Liver (tissue), 9 donors: Measurements from ENCODE around the gene NRG2. TPM values are rescaled to one million over a fixed set of nuclear protein-coding genes. Genes with fewer than 3 reads are reported as not detected.

Experiments used
- DNase-seq: peaks from one replicate; pipeline ENCODE4 v3.0.0-alpha.2; 2017; ENCODE audit warnings: low spot score
- H3K27ac ChIP-seq, 2 donors: one replicate each; pipeline ENCODE4 v1.7.0; 2013; ENCODE audit warnings: inconsistent platforms in 2 of 2, low read length in 2 of 2, control low read depth in 1 of 2, low read depth in 1 of 2, mild to moderate bottlenecking in 1 of 2
- H3K27me3 ChIP-seq, 4 donors: one replicate each; pipeline versions ENCODE4 v1.6.1 to v1.7.0; 2013; ENCODE audit warnings: low read length in 3 of 4, inconsistent platforms in 1 of 4, mild to moderate bottlenecking in 1 of 4, moderate library complexity in 1 of 4; ENCODE audit not compliant: control insufficient read depth in 4 of 4, insufficient read depth in 4 of 4
- H3K36me3 ChIP-seq, 4 donors: one replicate each; pipeline versions ENCODE4 v1.6.1 to v1.7.0; 2013; ENCODE audit warnings: low read length in 3 of 4, mild to moderate bottlenecking in 3 of 4, low read depth in 1 of 4, moderate library complexity in 1 of 4; ENCODE audit not compliant: control insufficient read depth in 4 of 4, insufficient read depth in 3 of 4
- H3K4me1 ChIP-seq, 4 donors: one replicate each; pipeline versions ENCODE4 v1.6.1 to v1.7.0; 2013; ENCODE audit warnings: low read length in 3 of 4, mild to moderate bottlenecking in 3 of 4, moderate library complexity in 1 of 4; ENCODE audit not compliant: control insufficient read depth in 4 of 4, insufficient read depth in 4 of 4
- H3K4me3 ChIP-seq, 3 donors: one replicate each; pipeline versions ENCODE4 v1.6.1 to v1.7.0; 2013; ENCODE audit warnings: low read length in 3 of 3, control low read depth in 1 of 3, low read depth in 1 of 3, mild to moderate bottlenecking in 1 of 3
- H3K9ac ChIP-seq, 2 donors: one replicate each; pipeline ENCODE4 v1.7.0; 2013; ENCODE audit warnings: low read length in 2 of 2, mild to moderate bottlenecking in 2 of 2, moderate library complexity in 2 of 2, control low read depth in 1 of 2, low read depth in 1 of 2
- H3K9me3 ChIP-seq, 4 donors: one replicate each; pipeline versions ENCODE4 v1.6.1 to v1.7.0; 2013; ENCODE audit warnings: low read length in 3 of 4; ENCODE audit not compliant: control insufficient read depth in 4 of 4
- EGR1 ChIP-seq, 2 donors: IDR thresholded peaks; 2 replicates each; pipeline ENCODE4 v1.6.1; 2016 to 2018; ENCODE audit warnings: antibody characterized with exemption in 2 of 2, low read depth in 2 of 2
- FOXA1 ChIP-seq: IDR thresholded peaks from 2 replicates; pipeline ENCODE4 v1.6.1; 2016; ENCODE audit warnings: antibody characterized with exemption
- FOXA2 ChIP-seq: IDR thresholded peaks from 2 replicates; pipeline ENCODE4 v1.6.1; 2016; ENCODE audit warnings: antibody characterized with exemption
- GABPA ChIP-seq, 2 donors: IDR thresholded peaks in 1 of 2; conservative IDR thresholded peaks in 1 of 2; 2 replicates each; pipeline ENCODE4 v1.6.1; 2016; ENCODE audit warnings: antibody characterized with exemption in 2 of 2, mild to moderate bottlenecking in 1 of 2, moderate library complexity in 1 of 2
- HNF4A ChIP-seq, 2 donors: conservative IDR thresholded peaks; 2 replicates each; pipeline ENCODE4 v1.6.1; 2016; ENCODE audit warnings: antibody characterized with exemption in 2 of 2, mild to moderate bottlenecking in 2 of 2
- HNF4G ChIP-seq: IDR thresholded peaks from 2 replicates; pipeline ENCODE4 v1.6.1; 2016; ENCODE audit warnings: antibody characterized with exemption
- JUND ChIP-seq, 2 donors: IDR thresholded peaks; 2 replicates each; pipeline ENCODE4 v1.6.1; 2016; ENCODE audit warnings: antibody characterized with exemption in 2 of 2
- NR2F2 ChIP-seq: IDR thresholded peaks from 2 replicates; pipeline ENCODE4 v1.6.1; 2016; ENCODE audit warnings: antibody characterized with exemption
- SP1 ChIP-seq: IDR thresholded peaks from 2 replicates; pipeline ENCODE4 v1.6.1; 2018; ENCODE audit warnings: antibody characterized with exemption, mild to moderate bottlenecking
- TAF1 ChIP-seq: conservative IDR thresholded peaks from 2 replicates; pipeline ENCODE4 v1.6.1; 2016; ENCODE audit warnings: antibody characterized with exemption, mild to moderate bottlenecking
- YY1 ChIP-seq: IDR thresholded peaks from 2 replicates; pipeline ENCODE4 v1.6.1; 2016; ENCODE audit warnings: antibody characterized with exemption, mild to moderate bottlenecking
- WGBS: extraction: QIAGEN DNeasy Blood & Tissue Kit; methylation state at CpG from one replicate; pipeline ENCODE4 v1.1.7; 2013; 5-methylcytosine and 5-hydroxymethylcytosine counted together
- polyA plus RNA-seq, 2 donors: library from polyadenylated mRNA; stranded (reverse) in 1 of 2; unstranded in 1 of 2; fragments of 200-250 nt in 1 of 2; fragments of >200 nt in 1 of 2; fragmentation: Nextera tagmentation in 1 of 2; extraction: Ambion mirVana in 1 of 2; gene quantifications; one replicate each; pipeline versions ENCODE4 v1.2.1 to v1.2.3, GENCODE V29; 2013 to 2015
- total RNA-seq, 2 donors: library from RNA; depleted of rRNA; stranded (reverse); fragments of >200 nt; gene quantifications; one replicate each; pipeline ENCODE4 v1.2.3, GENCODE V29; 2014
- TF ChIP-seq, protein P1 (sequence below): IDR thresholded peaks from 2 replicates; pipeline ENCODE4 v1.6.1; 2016; ENCODE audit warnings: antibody characterized with exemption, mild to moderate bottlenecking
- TF ChIP-seq, protein P2 (sequence below): IDR thresholded peaks from 2 replicates; pipeline ENCODE4 v1.6.1; 2016; ENCODE audit warnings: antibody characterized with exemption
- TF ChIP-seq, protein P3 (sequence below): IDR thresholded peaks from 2 replicates; pipeline ENCODE4 v1.6.1; 2016; ENCODE audit warnings: antibody characterized with exemption
- TF ChIP-seq, protein P4 (sequence below): fragments of 150-350 bp; IDR thresholded peaks from 2 replicates; pipeline ENCODE4 v1.5.1; 2017; ENCODE audit warnings: improper control_type of control experiment, low read depth, low read length; ENCODE audit not compliant: missing input control
- TF ChIP-seq, protein P5 (sequence below): IDR thresholded peaks from 2 replicates; pipeline ENCODE4 v1.6.1; 2016; ENCODE audit warnings: antibody characterized with exemption
- donor health status: healthy.
- donor health status: healthy.
- donor health status: healthy.
- donor health status: healthy.
- donor health status: healthy.

NRG2 gene
- total and polyA plus RNA-seq, 4 donors: 0.07 to 0.08 TPM; not detected in 2

DNA sequence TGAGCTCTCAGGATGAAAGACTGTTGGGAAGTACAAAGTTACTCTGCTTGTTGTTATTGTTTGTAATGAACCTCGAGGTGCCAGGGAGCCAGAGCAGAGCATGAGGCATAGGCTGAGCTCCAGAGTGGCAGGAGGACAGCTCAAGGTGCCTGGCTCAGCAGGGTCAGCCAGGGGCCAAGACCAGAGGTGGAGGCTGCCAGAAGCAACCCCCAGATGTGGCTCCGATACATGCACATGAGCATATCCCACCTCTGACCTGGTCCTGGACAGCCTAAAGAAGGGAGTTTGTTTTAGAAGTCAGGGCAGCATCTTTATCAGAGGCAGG lies 141.9 kb downstream of the NRG2 start:
- TF ChIP-seq HNF4G (no peak), HNF4A (conservative IDR thresholded peaks at IDR 0.05) (no peak), YY1 (no peak), FOXA2 (no peak), TAF1 (no peak), JUND (IDR thresholded peaks at IDR 0.05) (no peak)
- TF ChIP-seq, protein P1, sequence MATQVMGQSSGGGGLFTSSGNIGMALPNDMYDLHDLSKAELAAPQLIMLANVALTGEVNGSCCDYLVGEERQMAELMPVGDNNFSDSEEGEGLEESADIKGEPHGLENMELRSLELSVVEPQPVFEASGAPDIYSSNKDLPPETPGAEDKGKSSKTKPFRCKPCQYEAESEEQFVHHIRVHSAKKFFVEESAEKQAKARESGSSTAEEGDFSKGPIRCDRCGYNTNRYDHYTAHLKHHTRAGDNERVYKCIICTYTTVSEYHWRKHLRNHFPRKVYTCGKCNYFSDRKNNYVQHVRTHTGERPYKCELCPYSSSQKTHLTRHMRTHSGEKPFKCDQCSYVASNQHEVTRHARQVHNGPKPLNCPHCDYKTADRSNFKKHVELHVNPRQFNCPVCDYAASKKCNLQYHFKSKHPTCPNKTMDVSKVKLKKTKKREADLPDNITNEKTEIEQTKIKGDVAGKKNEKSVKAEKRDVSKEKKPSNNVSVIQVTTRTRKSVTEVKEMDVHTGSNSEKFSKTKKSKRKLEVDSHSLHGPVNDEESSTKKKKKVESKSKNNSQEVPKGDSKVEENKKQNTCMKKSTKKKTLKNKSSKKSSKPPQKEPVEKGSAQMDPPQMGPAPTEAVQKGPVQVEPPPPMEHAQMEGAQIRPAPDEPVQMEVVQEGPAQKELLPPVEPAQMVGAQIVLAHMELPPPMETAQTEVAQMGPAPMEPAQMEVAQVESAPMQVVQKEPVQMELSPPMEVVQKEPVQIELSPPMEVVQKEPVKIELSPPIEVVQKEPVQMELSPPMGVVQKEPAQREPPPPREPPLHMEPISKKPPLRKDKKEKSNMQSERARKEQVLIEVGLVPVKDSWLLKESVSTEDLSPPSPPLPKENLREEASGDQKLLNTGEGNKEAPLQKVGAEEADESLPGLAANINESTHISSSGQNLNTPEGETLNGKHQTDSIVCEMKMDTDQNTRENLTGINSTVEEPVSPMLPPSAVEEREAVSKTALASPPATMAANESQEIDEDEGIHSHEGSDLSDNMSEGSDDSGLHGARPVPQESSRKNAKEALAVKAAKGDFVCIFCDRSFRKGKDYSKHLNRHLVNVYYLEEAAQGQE: no peak
- TF ChIP-seq, protein P2, sequence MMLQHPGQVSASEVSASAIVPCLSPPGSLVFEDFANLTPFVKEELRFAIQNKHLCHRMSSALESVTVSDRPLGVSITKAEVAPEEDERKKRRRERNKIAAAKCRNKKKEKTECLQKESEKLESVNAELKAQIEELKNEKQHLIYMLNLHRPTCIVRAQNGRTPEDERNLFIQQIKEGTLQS: no peak
- TF ChIP-seq, protein P3, sequence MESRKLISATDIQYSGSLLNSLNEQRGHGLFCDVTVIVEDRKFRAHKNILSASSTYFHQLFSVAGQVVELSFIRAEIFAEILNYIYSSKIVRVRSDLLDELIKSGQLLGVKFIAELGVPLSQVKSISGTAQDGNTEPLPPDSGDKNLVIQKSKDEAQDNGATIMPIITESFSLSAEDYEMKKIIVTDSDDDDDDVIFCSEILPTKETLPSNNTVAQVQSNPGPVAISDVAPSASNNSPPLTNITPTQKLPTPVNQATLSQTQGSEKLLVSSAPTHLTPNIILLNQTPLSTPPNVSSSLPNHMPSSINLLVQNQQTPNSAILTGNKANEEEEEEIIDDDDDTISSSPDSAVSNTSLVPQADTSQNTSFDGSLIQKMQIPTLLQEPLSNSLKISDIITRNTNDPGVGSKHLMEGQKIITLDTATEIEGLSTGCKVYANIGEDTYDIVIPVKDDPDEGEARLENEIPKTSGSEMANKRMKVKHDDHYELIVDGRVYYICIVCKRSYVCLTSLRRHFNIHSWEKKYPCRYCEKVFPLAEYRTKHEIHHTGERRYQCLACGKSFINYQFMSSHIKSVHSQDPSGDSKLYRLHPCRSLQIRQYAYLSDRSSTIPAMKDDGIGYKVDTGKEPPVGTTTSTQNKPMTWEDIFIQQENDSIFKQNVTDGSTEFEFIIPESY: no peak
- Histone ChIP-seq H3K4me3 (no peak overlapping the region), H3K4me1 (peaks cover 5 to 14% (median 12%) of the 10 kb centered on the region in 4 donors), H3K27ac (no peak overlapping the region), H3K9me3 (no peaks in the 10 kb centered on the region), H3K9ac (no peak overlapping the region), H3K27me3 (peaks cover 3 to 15% (median 9%) of the 10 kb centered on the region in 4 donors), H3K36me3 (no peaks in the 10 kb centered on the region)
- 66% methylated on average over 2 of the region's 2 CpGs for WGBS
- no peak for DNase-seq

DNA sequence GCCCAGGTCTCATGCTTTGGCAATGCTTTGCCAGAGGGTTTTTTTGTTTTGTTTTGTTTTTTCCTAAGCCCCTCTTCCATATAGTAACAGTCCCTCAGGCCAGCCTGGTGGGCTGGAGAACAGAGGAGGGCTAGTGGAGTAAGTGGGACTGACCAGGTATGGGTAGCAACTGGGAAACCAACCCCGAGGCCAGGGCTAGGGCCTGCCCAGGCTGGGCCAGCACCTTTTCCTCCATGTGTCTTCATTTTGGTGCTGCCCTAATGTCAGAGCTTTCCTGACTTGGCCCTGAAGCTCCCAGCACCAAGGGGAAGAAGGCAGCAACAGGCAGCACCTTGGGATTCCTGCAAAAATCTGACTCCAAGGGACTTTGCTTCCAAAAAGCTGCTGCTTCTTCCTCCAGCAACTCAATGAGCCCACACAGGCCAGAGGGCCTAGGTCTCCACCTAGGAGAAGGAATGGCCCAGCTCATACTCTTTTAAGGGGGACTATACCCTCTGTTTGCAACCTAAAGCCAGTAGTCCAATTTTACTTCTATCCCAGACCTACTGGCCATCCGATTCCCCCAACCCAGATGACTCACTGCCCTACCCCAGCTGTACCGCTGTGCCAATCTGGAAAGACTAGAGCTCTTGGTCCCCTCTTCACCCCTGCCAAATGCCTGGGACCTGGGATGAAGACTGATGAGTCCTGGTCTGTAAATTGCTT lies 142.4 kb downstream of the NRG2 start:
- Histone ChIP-seq H3K36me3 (no peaks in the 10 kb centered on the region), H3K27me3 (peaks cover 3 to 15% (median 9%) of the 10 kb centered on the region in 4 donors), H3K9me3 (no peaks in the 10 kb centered on the region), H3K4me1 (peaks cover 5 to 14% (median 12%) of the 10 kb centered on the region in 4 donors), H3K9ac (no peak overlapping the region), H3K4me3 (no peak overlapping the region), H3K27ac (no peak overlapping the region)
- DNase-seq: no peak
- 81% methylated on average over 3 of the region's 3 CpGs for WGBS
- no peak for TF ChIP-seq HNF4A (conservative IDR thresholded peaks at IDR 0.05)
- TF ChIP-seq HNF4G: no peak
- TF ChIP-seq, protein P3: no peak
- TF ChIP-seq SP1: no peak
- TF ChIP-seq, protein P4, sequence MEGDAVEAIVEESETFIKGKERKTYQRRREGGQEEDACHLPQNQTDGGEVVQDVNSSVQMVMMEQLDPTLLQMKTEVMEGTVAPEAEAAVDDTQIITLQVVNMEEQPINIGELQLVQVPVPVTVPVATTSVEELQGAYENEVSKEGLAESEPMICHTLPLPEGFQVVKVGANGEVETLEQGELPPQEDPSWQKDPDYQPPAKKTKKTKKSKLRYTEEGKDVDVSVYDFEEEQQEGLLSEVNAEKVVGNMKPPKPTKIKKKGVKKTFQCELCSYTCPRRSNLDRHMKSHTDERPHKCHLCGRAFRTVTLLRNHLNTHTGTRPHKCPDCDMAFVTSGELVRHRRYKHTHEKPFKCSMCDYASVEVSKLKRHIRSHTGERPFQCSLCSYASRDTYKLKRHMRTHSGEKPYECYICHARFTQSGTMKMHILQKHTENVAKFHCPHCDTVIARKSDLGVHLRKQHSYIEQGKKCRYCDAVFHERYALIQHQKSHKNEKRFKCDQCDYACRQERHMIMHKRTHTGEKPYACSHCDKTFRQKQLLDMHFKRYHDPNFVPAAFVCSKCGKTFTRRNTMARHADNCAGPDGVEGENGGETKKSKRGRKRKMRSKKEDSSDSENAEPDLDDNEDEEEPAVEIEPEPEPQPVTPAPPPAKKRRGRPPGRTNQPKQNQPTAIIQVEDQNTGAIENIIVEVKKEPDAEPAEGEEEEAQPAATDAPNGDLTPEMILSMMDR: no peak
- TF ChIP-seq EGR1 (IDR thresholded peaks at IDR 0.05; ENCODE audit: low read depth in 2 of 2): no peak
- TF ChIP-seq YY1: no peak
- TF ChIP-seq, protein P5, sequence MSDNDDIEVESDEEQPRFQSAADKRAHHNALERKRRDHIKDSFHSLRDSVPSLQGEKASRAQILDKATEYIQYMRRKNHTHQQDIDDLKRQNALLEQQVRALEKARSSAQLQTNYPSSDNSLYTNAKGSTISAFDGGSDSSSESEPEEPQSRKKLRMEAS: no peak
- TF ChIP-seq FOXA1: no peak
- TF ChIP-seq, protein P2: no peak
- TF ChIP-seq JUND (IDR thresholded peaks at IDR 0.05): no peak
- TF ChIP-seq, protein P1: no peak
- TF ChIP-seq GABPA (IDR thresholded peaks at IDR 0.05 in 1 of 2, conservative IDR thresholded peaks at IDR 0.05 in 1 of 2): no peak
- no peak for TF ChIP-seq TAF1
- no peak for TF ChIP-seq NR2F2
